ENCODE measurements around the gene CERS4. TPM values are rescaled to one million over a fixed set of nuclear protein-coding genes. Genes with fewer than 3 reads are reported as not detected.
"Not testable (repeated sequence)": the region's sequence is repeated elsewhere in the genome, so short reads cannot be mapped to it uniquely, and the experiment has no call there.

Gene CERS4
- total RNA-seq, 1 experiment from 2014 or later, result not detected

GRCh38 chr19:8255426-8256125 lies 46.4 kb downstream of the CERS4 start:
- no peak for DNase-seq (ENCODE audit: low read depth in 1 of 2, low spot score in 2 of 2)
- Histone ChIP-seq H3K4me3 (no peak overlapping the region), H3K36me3 (no peaks in the 10 kb centered on the region), H3K9me3 (replicated peaks) (no peaks in the 10 kb centered on the region), H3K27ac (no peak overlapping the region), H3K27me3 (replicated peaks) (peaks cover 12% of the 10 kb centered on the region), H3K4me1 (replicated peaks) (no peaks in the 10 kb centered on the region)

- no peak overlapping the region for H3K27ac ChIP-seq
- DNase-seq (ENCODE audit: low read depth in 1 of 2, low spot score in 2 of 2), result no peak
- H3K4me3 ChIP-seq, result no peak overlapping the region
- H3K27me3 ChIP-seq (replicated peaks), result peaks cover 7% of the 10 kb centered on the region; the same call in 1 of the 2 replicates
- H3K9me3 ChIP-seq (replicated peaks), result no peaks in the 10 kb centered on the region
- no peaks in the 10 kb centered on the region for H3K36me3 ChIP-seq
- H3K4me1 ChIP-seq (replicated peaks), result no peaks in the 10 kb centered on the region
These were observed 47.3 kb downstream of the CERS4 start for GRCh38 chr19:8256276-8257051.

GRCh38 chr19:8257052-8257443 lies 47.9 kb downstream of the CERS4 start:
- H3K4me3 ChIP-seq, result no peak overlapping the region
- no peak overlapping the region for H3K27ac ChIP-seq
- peak in 1 of 2 experiments; percentile 41 for DNase-seq (ENCODE audit: low read depth in 1 of 2, low spot score in 2 of 2)
- H3K4me1 ChIP-seq (replicated peaks), result no peaks in the 10 kb centered on the region
- H3K36me3 ChIP-seq, result no peaks in the 10 kb centered on the region
- 0 out of 2 replicates have a peak, but pooled peaks cover 5% of the 10 kb centered on the region for H3K27me3 ChIP-seq (replicated peaks)
- no peaks in the 10 kb centered on the region for H3K9me3 ChIP-seq (replicated peaks)

- Histone ChIP-seq H3K27me3 (replicated peaks) (no peaks in the 10 kb centered on the region), H3K36me3 (no peaks in the 10 kb centered on the region), H3K4me3 (no peak overlapping the region), H3K27ac (no peak overlapping the region), H3K4me1 (replicated peaks) (no peaks in the 10 kb centered on the region), H3K9me3 (replicated peaks) (no peaks in the 10 kb centered on the region)
- DNase-seq (ENCODE audit: low read depth in 1 of 2, low spot score in 2 of 2), result peak in 1 of 2 experiments; percentile 33
These were observed 50.2 kb downstream of the CERS4 start for GRCh38 chr19:8259142-8259921.

GRCh38 chr19:8259922-8260247 lies 50.7 kb downstream of the CERS4 start:
- Histone ChIP-seq H3K4me1 (replicated peaks) (no peaks in the 10 kb centered on the region), H3K36me3 (no peaks in the 10 kb centered on the region), H3K27ac (no peak overlapping the region), H3K9me3 (replicated peaks) (no peaks in the 10 kb centered on the region), H3K27me3 (replicated peaks) (no peaks in the 10 kb centered on the region), H3K4me3 (no peak overlapping the region)
- peak in 1 of 2 experiments; percentile 20 for DNase-seq (ENCODE audit: low read depth in 1 of 2, low spot score in 2 of 2)

- no peaks in the 10 kb centered on the region for H3K36me3 ChIP-seq
These were observed 52.2 kb downstream of the CERS4 start for GRCh38 chr19:8261347-8261746.

GRCh38 chr19:8261881-8262280 lies 52.7 kb downstream of the CERS4 start:
- peak in 1 of 2 experiments; percentile 42 for DNase-seq (ENCODE audit: low read depth in 1 of 2, low spot score in 2 of 2)
- Histone ChIP-seq H3K9me3 (replicated peaks) (no peaks in the 10 kb centered on the region), H3K27me3 (replicated peaks) (peaks cover 4% of the 10 kb centered on the region; the same call in 1 of the 2 replicates), H3K4me1 (replicated peaks) (no peaks in the 10 kb centered on the region), H3K36me3 (no peaks in the 10 kb centered on the region), H3K27ac (no peak overlapping the region), H3K4me3 (no peak overlapping the region)

More at GRCh38 chr19:8261347-8261746, 52.2 kb downstream of the CERS4 start:
- Histone ChIP-seq H3K9me3 (replicated peaks) (no peaks in the 10 kb centered on the region), H3K4me1 (replicated peaks) (no peaks in the 10 kb centered on the region), H3K4me3 (no peak overlapping the region), H3K27ac (no peak overlapping the region), H3K27me3 (replicated peaks) (peaks cover 3% of the 10 kb centered on the region; the same call in 1 of the 2 replicates)
- no peak for DNase-seq (ENCODE audit: low read depth in 1 of 2, low spot score in 2 of 2)

GRCh38 chr19:8262431-8262830 lies 53.3 kb downstream of the CERS4 start:
- Histone ChIP-seq H3K27ac (no peak overlapping the region), H3K9me3 (replicated peaks) (no peaks in the 10 kb centered on the region), H3K27me3 (replicated peaks) (peaks cover 4% of the 10 kb centered on the region; the same call in 1 of the 2 replicates), H3K36me3 (no peaks in the 10 kb centered on the region), H3K4me1 (replicated peaks) (no peaks in the 10 kb centered on the region), H3K4me3 (no peak overlapping the region)
- DNase-seq (ENCODE audit: low read depth in 1 of 2, low spot score in 2 of 2), result peak in 1 of 2 experiments; percentile 32

- not testable (repeated sequence) for H3K9me3 ChIP-seq (replicated peaks); H3K27me3 ChIP-seq (replicated peaks); H3K4me1 ChIP-seq (replicated peaks); H3K36me3 ChIP-seq; H3K27ac ChIP-seq; H3K4me3 ChIP-seq
- DNase-seq (ENCODE audit: low read depth in 1 of 2, low spot score in 2 of 2), result peak in 1 of 2 experiments; percentile 8
These were observed 55.1 kb downstream of the CERS4 start for GRCh38 chr19:8264248-8264647.

GRCh38 chr19:8265872-8266271 lies 56.7 kb downstream of the CERS4 start:
- DNase-seq (ENCODE audit: low read depth in 1 of 2, low spot score in 2 of 2), result no peak
- Histone ChIP-seq H3K4me1 (replicated peaks) (no peaks in the 10 kb centered on the region), H3K4me3 (no peak overlapping the region)

GRCh38 chr19:8269724-8270123 lies 60.6 kb downstream of the CERS4 start:
- Histone ChIP-seq H3K27ac (no peak overlapping the region), H3K36me3 (no peaks in the 10 kb centered on the region), H3K4me1 (replicated peaks) (no peaks in the 10 kb centered on the region), H3K27me3 (replicated peaks) (peaks cover 4% of the 10 kb centered on the region; the same call in 1 of the 2 replicates), H3K4me3 (no peak overlapping the region), H3K9me3 (replicated peaks) (no peaks in the 10 kb centered on the region)
- no peak for DNase-seq (ENCODE audit: low read depth in 1 of 2, low spot score in 2 of 2)

More at GRCh38 chr19:8265872-8266271, 56.7 kb downstream of the CERS4 start:
- Histone ChIP-seq H3K9me3 (replicated peaks) (no peaks in the 10 kb centered on the region), H3K27me3 (replicated peaks) (peaks cover 4% of the 10 kb centered on the region; the same call in 1 of the 2 replicates), H3K36me3 (no peaks in the 10 kb centered on the region), H3K27ac (no peak overlapping the region)

GRCh38 chr19:8276508-8276907 lies 67.3 kb downstream of the CERS4 start:
- H3K4me1 ChIP-seq (replicated peaks); H3K4me3 ChIP-seq; H3K27ac ChIP-seq; DNase-seq (ENCODE audit: low read depth in 1 of 2, low spot score in 2 of 2); H3K36me3 ChIP-seq; H3K27me3 ChIP-seq (replicated peaks); H3K9me3 ChIP-seq (replicated peaks): not testable (repeated sequence)

GRCh38 chr19:8291337-8291736 lies 82.2 kb downstream of the CERS4 start:
- H3K9me3 ChIP-seq (replicated peaks); DNase-seq (ENCODE audit: low read depth in 1 of 2, low spot score in 2 of 2); H3K4me1 ChIP-seq (replicated peaks): not testable (repeated sequence)

GRCh38 chr19:8302357-8302691 lies 93.2 kb downstream of the CERS4 start:
- Histone ChIP-seq H3K4me3 (no peak overlapping the region), H3K36me3 (peaks cover 16% of the 10 kb centered on the region), H3K4me1 (replicated peaks) (peaks cover 14% of the 10 kb centered on the region), H3K9me3 (replicated peaks) (no peaks in the 10 kb centered on the region), H3K27me3 (replicated peaks) (no peaks in the 10 kb centered on the region), H3K27ac (no peak overlapping the region)
- peak in 1 of 2 experiments; percentile 44 for DNase-seq (ENCODE audit: low read depth in 1 of 2, low spot score in 2 of 2)

More at GRCh38 chr19:8291337-8291736, 82.2 kb downstream of the CERS4 start:
- not testable (repeated sequence) for H3K27ac ChIP-seq; H3K27me3 ChIP-seq (replicated peaks); H3K4me3 ChIP-seq; H3K36me3 ChIP-seq

Measured in SJSA1 (cell line).